Activated T-cell treated with anti-CD3 and anti-CD28 coated beads, Interleukin-2, amount 50 U/mL, for 1 hour (primary cell): ENCODE measurements around the gene DSE.
"Not testable (repeated sequence)": the region's sequence is repeated elsewhere in the genome, so short reads cannot be mapped to it uniquely, and the experiment has no call there.

Experiments used
- DNase-seq: peaks from one replicate; pipeline ENCODE4 v3.0.0-alpha.2; 2020

DSE gene

DNA sequence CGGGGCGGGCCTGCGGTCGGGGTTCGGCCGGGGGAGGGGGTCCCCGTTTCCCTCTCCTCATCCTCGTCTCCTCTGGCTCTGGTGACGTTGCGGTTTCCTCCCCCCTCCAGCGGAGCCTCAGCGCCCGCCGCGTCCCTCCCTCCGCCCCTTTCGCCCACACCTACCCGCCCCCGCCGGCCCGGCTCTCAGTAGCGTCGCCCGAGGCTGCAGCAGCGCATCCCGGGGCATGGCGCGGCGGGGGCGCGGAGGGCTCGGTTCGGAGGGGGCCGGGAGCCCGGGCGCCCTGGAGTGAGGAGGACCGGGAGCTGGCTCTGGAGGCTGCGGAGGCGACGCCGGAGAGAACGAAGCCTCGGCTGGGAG is at the start of gene DSE:
TSS of gene DSE (plus strand) at position 188 of the 360 bp plus-strand sequence. CDS start 28,304 bp downstream, outside the sequence.
- DNase-seq = peak; percentile 67

DNA sequence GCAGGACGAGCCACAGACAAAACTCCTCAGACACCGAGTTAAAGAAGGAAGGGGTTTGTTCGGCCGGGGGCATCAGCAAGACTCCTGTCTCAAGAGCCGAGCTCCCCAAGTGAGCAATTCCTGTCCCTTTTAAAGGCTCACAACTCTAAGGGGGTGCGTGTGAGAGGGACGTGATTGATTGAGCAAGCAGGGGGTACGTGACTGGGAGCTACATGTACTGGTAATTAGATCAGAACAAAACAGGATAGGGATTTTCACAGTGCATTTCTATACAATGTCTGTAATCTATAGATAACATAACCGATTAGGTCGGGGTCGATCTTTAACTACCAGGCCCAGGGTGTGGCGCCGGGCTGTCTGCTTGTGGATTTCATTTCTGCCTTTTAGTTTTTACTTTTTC is 48.8 kb upstream of the DSE start:
- DNase-seq = not testable (repeated sequence)

DNA sequence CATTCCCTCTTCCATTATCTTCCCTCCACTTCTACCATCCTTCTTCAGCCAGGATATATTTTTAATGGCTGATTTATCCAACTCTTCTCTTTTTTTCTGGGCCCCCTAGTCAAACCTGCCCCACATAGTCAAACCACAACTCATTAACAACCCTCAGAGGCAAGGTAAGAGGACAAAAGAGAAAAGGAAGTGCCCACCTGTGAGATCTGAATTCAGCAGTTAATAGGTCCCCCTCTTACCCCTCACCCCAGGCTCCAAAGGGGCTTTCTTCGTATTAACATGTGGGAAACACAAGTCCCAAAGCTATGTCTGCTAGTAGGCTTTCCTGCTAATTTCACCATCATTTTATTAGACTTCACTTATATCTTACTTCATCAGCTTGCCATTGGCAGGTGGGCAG is 46.9 kb upstream of the DSE start:
- no peak for DNase-seq

DNA sequence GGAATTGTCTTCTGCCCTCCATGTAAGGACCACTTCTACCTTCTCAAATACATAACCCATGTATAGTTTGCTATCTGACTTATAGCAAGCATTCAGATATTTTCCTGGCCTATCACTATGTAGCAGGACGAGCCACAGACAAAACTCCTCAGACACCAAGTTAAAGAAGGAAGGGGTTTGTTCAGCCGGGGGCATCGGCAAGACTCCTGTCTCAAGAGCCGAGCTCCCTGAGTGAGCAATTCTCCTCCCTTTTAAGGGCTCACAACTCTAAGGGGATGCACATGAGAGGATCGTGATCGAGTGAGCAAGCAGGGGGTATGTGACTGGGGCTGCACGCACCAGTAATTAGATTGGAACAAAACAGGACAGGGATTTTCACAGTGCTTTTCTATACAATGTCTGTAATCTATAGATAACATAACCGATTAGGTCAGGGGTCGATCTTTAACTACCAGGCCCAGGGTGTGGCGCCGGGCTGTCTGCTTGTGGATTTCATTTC is 45.1 kb upstream of the DSE start:
- DNase-seq = not testable (repeated sequence)

DNA sequence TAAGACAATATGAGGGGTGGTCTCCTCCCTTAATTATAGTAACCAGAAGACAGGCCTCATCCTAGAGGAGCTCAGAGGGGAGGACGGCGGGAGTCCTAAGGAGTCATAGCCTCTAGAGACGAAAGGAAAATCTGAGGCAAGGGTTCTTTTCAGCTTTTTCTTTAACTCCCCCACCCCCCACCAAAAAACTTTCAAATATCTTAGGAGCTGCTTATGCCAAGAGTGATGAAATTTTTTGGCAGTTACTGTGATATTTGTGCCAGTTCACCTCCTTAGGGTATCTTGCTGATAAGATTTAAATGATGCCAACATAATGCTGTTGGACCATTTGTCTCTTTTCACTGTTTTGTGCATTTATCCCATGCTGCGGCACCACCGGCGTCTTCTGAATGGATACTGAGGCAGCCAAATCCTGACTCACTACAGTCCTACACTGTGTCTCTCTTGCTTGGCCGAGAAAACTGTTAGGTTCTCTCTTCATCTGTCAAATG is 44.5 kb upstream of the DSE start:
- DNase-seq = no peak

DNA sequence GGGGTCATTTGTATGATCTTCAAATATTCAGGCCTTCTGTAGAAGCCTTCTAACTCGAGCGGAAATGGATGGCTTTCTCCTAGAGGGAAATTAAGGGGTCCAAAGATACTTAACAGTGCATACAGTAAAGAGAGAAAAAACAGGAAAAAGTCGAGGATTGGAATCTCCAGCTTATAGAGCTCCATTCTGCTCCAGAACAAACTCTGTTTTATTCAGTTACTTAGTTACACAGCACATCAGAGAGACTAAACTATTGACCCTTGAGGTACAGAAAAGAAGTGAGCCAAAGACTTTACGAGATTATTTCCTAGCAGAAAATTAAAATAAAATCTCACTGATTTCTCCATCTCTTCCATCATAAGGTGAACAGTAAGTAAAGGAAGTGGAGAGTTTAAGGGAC is 43.8 kb upstream of the DSE start:
- no peak for DNase-seq

DNA sequence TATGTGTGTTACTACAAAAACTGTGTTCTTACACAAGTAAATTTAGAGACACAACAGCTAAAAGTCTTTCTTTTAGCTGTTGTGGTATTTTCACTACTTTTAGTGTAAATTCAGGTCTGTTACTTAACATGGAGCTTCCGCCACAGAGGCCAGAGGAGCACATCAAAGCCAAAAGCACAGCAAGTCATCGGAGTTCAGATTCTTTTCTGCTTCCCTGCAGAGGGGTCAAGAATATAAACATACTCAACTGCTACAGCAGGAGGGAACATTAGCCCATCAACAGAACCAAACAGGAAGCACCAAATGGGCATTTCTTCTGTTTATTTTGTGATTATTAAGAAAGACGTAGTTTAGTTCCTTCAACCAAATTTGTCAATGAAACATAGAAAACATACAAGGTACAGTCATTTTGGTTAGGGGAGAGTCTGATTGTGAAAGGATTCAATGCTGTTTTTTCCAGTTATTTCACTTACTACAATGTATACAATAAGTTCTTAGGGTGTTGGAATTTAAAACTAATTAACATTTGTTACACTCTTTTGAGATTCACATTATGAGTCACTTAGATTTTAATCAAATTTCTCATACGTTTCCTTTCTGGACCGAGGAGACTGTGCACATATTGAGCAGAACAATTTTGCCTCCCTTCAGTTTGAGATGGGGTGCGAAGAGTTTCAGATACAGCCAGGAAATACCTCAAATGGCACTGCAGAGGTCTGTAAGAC is 42.8 kb upstream of the DSE start:
- DNase-seq = no peak

DNA sequence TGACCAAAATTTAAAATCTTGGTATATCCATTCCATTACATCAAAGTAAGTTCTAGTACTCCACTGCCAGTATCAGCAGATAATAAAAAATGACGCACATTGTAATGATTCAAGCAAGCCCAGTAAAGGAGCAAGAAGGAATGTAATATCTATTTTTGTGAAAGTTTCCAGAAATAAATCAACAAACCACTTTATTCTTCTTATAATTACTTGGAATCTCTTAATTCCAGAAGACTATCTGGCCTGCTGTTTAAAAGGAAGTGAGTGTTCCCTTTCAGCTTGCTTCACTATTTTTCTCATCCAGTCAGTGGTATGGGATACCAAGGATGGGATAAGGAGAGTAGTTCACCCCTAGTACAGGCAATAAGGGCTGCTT is 42.2 kb upstream of the DSE start:
- DNase-seq = no peak

DNA sequence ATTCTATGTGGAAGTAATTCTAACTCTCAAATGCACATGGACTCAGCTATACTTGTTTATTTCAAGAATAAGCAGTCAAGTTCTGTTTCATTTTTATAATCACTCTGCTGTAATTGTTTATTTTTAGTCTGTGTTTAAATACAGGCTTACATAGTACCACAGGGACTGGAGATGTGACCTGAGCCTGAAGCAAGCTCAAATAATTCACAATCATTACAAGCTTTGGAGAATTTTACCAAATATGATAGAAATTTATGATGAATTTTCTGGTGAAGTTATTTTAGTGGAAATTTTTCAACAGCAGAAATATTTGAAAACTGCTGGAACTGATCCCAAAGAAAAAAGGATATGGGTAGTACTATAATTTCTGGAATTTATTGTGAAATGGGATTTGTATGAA is 41.6 kb upstream of the DSE start:
- no peak for DNase-seq

DNA sequence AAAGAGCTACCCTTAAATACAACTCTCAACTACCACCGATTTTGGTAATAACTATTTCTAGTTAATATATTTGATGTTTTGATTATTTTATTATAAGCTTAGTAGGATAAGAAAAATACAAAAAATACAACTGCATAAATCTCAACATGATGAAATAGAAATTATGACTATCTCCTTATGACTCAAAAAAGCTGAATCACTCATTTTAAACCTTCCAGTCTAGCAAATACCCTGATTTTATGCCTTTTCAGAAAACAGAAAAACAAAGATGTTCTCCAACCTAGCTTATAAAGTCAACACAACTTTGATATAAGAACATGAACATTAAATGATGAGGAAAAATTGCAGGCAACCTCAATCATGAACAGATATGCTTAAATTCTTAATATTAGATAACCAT is 40.2 kb upstream of the DSE start:
- no peak for DNase-seq

DNA sequence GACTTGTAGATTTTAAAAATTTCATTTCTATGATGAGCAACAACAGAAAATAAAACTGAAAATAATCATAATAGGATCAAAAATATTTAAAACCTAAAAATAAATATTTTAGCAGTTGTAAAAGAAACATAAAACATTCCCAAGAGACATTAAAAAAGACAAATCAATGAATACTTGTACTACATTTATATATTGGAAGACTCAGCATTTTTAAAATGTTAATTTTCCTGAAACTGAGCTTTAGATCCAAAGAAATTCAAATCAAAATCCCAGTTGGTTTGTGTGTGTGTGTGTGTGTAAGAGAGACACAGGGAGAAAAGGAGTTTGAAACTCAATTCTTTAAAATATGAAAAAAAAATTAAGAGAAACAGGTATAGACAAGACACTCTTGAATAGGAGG is 38.7 kb upstream of the DSE start:
- DNase-seq = no peak

DNA sequence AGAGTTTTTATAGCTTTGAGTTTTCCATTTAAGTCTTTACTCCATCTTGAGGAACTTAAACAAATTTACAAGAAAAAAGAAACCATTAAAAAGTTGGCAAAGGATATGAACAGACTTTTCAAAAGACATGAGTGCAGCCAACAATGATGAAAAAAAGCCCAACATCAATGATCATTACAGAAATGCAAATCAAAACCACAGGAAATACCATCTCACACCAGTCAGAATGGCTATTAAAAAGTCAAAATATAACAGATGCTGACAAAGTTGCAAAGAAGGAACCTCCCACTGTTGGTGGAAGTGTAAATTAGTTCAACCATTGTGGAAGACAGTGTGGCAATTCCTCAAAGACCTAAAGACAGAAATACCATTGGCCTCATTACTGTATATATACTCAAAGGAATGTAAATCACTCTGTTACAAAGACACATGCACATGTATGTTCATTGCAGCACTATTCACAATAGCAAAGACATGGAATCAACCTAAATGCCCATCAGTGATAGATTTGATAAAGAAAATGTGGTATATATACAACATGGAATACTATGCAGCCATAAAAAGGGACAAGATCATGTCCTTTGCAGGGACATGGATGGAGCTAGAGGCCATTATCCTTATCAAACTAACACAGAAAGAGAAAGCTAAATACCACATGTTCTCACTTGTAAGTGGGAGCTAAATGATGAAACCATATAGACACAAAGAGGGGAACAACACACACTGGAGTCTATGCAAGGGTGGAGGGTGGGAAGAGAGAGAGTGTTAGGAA is 35.9 kb upstream of the DSE start:
- not testable (repeated sequence) for DNase-seq

DNA sequence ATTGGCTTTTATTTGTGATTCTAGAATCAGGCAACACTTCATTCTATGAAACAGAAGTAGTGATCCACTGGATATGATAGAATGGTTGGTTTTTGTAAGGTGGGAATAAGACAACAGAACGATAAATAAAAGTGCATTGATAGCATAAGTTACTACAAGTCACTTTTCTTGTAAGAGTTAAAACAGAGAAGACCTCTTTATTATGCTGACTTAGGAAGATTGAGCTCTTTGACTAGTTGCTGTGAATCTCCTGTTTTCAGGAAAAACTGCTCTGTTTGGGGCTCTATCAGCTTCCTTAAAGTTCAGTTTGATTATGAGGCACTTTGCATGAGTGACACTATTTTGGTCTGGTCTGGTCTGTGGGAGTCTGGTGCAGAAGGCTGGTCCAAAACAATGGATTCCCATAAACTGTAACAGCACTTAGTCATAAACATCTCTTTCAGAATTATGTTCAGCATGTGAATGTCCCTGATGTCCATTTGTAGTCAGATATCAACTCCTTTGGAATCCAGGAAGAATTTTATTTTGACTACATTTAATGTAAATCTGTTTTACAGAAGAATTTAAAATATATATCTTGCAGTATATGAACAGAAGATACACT is 35.0 kb upstream of the DSE start:
- DNase-seq = no peak

DNA sequence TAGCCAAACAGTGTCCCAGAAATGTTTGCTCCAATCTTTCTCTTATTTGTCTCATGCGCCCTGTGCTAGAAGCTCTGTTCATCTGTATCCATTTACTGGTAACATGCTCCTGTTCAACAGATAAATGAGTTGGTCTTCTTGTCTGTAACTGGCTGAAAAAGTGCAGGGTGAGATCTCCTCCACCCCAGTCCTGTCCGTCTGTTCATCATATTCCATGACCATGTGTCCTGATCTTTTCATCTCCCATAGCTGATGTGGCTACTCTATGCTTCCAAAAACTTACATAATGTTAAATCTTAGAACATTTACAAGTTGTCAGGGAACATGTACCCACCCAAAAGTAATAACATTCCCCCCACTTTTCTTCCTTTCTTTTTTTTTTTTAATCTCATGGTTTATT is 31.8 kb upstream of the DSE start:
- DNase-seq = no peak

DNA sequence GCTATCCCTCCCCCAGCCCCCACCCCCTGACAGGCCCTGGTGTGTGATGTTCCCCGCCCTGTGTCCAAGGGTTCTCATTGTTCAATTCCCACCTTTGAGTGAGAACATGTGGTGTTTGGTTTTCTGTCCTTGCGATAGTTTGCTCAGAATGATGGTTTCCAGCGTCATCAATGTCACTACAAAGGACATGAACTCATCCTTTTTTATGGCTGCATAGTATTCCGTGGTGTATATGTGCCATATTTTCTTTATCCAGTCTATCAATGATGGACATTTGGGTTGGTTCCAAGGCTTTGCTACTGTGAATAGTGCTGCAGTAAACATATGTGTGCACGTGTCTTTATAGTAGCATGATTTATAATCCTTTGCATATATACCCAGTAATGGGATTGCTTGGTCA is 30.1 kb upstream of the DSE start:
- DNase-seq = not testable (repeated sequence)

DNA sequence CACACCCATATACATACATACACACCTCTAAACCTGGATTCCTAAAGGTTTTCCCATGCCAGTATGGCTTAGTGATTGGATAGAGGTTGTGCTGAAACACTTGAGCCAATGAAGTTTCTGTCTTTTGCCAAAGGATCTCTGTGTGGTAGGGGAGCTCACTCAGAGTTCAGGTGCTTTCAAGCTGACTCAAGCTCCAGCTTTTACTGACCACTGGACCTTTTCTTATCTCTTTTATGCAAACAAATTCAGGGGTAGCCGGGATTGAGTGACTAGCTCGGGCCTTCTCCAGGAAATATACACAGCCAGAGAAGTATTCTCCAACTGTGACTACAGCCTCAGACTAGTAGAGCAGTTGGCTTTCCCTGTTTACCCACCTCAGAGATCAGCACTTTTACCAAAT is 21.5 kb upstream of the DSE start:
- no peak for DNase-seq

DNA sequence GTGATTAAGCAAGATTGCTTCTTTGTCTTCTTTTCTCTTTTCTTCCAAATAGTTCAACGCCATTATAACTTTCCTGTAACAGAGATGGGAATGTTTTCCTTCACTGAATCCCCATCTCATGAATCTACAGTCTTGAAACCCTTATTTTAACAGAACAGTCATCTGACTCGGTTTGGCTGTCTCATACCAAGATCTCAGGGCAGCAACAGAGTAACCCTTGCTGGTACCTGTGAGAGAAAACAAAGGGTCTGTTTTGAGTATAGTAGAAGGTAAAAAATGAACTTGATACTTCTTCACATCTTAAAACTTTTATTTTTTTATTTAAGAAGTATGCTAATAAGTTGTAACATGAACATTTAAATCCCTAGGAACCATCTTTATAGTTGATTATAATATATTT is 19.6 kb upstream of the DSE start:
- DNase-seq = no peak

DNA sequence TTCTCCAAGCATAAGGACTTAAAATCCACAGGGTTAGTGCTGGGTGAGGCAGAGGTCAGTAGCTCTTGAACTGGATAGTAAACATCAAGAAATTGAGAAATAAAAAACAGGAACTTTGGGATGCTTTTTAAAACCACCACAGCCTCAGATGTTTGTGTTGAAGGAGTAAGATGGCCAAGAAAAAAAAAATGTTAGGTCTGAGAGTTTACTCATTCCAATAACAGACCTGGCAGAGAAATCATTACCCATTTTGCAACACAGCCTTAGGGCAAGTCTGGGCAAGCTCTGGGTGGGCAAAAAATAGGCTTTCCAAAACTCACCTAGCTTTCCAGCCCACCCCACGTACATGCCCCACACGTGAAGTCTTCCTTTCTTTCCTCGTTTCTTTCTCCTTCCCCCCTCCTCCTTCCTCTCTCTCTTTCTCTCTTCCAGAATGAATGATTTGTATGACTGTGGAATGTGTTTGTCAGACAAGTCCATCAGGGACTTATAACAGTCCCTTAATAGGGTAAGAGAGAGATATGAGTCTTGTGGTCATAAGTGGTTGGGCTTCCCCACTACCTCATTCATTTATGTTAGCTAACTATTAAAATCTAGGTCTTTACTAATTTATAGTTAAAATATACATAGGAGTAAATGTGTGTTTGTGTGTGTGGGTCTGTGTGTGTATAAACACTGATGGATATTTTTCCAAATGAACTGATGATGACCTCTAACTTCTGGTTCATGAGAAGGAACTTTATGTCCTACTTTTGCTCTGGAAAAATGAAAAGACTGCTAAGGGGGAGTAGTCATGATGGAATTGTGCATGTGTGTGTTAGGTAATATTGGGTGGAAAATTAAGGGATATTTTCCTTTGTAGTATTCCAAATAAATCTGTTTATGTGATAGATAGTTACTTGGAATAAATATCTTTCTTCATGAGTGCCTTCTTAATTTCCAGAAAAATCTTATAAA is 18.0 kb upstream of the DSE start:
- DNase-seq = no peak

DNA sequence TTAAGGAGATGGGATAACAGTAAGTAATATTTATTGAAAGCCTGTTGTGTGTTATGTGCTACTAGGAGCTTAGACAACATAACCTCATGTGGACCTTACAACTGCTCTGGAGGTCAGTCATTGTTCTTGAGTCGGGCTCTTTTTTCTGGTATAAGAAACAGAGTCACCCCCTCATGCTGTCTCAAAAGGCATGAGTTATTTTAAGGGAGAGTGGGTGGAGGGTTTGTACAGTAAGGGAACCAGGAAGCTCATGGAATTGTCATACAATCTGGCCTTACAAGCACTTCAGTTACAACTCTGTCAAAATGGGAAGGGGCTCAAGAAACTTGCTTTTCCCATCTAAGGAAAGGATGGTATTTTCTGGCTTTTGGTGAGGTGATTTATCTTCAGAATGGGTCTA is 16.5 kb upstream of the DSE start:
- DNase-seq = no peak

DNA sequence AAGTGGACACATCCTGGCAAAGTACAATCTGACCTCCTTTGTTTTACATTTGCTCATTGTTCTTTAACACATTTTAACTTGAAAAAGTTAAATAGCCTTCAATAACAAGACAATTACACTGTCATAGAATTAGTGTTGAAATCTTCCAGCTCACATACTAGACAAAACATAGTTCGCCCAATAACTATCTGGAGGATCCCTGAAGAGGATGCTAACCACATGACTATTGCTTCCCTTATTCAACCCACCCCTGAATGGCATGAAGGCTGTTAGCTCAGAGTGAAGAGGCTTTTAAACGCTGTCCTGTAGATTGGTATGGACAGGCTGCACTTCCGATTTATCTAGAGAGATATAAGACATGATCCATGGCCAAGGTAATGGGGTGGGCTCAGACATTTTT is 15.0 kb upstream of the DSE start:
- DNase-seq = no peak

DNA sequence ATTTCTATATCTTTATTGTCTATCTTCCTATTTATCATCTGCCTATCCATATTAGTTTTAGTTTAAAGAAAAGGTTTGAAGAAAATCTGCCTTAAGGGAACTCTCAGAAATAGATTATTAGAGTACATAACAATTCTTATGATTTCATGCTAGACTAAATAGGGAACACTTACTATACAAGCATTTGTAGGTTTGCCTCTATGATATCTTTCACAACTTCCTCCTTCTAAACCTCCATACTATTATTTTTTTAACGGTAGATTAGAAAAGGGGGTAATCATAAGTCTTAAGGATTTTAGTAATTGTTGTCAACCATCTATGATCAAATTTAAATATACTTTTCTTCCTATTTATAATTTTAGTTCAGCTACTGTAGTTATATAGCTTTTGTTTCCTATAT is 11.6 kb upstream of the DSE start:
- DNase-seq = no peak

DNA sequence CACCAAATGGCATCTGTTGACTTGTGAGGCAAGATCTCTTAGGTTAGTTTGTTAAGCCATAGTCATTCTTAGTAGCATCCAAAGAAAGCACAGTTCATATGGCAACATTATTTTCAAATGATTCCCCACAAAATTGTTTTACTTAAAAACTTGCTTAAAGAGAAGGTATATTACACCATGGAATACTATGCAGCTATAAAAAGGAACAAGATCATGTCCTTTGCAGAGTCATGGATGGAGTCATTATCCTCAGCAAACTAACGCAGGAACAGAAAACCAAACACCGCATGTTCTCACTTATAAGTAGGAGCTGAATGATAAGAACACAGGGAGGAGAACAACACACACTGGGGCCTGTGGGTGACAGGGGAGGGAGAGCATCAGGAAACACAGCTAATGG is 10.9 kb upstream of the DSE start:
- DNase-seq = no peak

DNA sequence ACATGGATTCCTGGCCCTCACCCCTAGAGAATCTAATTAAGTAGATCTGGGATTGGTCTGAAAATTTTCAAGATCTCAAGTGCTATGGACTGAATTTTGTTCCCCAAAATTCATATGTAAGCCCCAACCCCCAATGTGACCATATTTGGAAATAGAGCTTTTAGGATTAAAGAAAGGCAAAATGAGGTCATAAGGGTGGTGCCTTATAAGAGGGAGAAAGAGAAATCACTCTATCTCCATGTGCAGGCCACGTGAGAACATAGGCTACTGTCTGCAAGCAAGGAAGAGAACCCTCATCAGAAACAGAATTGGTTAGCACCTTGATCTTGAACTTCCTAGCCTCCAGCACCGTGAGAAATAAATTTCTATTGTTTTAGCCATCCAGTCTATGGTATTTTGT is 8.5 kb upstream of the DSE start:
- no peak for DNase-seq
